ENCODE results near the gene HSF4.

DNA sequence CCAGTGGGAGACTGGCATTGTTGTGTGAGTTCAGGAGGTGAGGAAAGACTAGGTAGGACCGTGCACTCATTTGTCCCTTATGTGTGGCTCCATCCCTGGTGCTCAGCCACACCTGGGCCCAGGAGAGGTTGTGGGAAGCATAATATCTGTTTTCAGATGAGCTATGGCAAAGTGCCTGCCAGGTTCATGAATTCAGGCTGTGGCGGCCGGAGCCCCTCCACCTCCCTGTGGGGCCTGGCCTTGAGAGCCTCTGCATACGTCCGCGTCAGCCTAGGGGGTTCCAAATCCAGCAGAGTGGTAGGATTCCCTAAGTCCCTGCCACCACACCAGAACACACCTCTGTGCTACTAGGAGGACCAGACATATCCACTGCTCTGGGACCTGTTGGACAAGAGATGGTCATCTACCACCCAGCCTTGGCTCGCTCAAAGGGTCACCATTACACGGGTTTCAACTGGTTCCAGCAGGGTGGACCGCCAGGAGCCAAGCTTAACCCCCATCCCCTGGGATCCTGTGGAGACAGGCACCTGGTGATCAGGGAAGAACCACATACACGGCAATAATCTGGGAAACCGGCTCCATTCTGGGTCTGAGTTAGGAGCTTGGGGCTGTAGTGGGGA is 15.8 kb upstream of the HSF4 start:
- TF ChIP-seq EZH2 (IDR thresholded peaks at IDR 0.05) (no peak), FOXP2 (optimal IDR thresholded peaks at IDR 0.05; ENCODE audit: control extremely low read depth, extremely low read length, insufficient read depth) (no peak)

Measured in SK-N-MC (cell line).